GM19395 (cell line): ENCODE measurements around the gene BCR.

Source experiments
- ATAC-seq: cut with Tn5 transposase; IDR thresholded peaks from one replicate; pipeline ENCODE4 v1.9.1; 2021; ENCODE audit warnings: mild to moderate bottlenecking, moderate library complexity; ENCODE audit not compliant: unreplicated experiment

The BCR gene

GRCh38 chr22:23150762-23151161, 29.5 kb upstream of the BCR start:
- ATAC-seq = no peak

GRCh38 chr22:23151827-23152226, 28.5 kb upstream of the BCR start:
- no peak for ATAC-seq

- no peak for ATAC-seq
Observed at GRCh38 chr22:23152238-23153114, 27.8 kb upstream of the BCR start.

- ATAC-seq = no peak
Observed at GRCh38 chr22:23153994-23154393, 26.3 kb upstream of the BCR start.

GRCh38 chr22:23154461-23154860, 25.8 kb upstream of the BCR start:
- ATAC-seq = no peak

GRCh38 chr22:23155143-23155542, 25.2 kb upstream of the BCR start:
- ATAC-seq = no peak

GRCh38 chr22:23155831-23156230, 24.5 kb upstream of the BCR start:
- ATAC-seq = no peak

- no peak for ATAC-seq
Observed at GRCh38 chr22:23156286-23156685, 24.0 kb upstream of the BCR start.

GRCh38 chr22:23157560-23158515, 22.5 kb upstream of the BCR start:
- no peak for ATAC-seq

GRCh38 chr22:23158516-23159290, 21.6 kb upstream of the BCR start:
- ATAC-seq = no peak

GRCh38 chr22:23159291-23159630, 21.0 kb upstream of the BCR start:
- no peak for ATAC-seq

- no peak for ATAC-seq
Observed at GRCh38 chr22:23161029-23161428, 19.3 kb upstream of the BCR start.

- ATAC-seq = no peak
Observed at GRCh38 chr22:23161574-23161973, 18.7 kb upstream of the BCR start.

- no peak for ATAC-seq
Observed at GRCh38 chr22:23163665-23164064, 16.6 kb upstream of the BCR start.

- no peak for ATAC-seq
Observed at GRCh38 chr22:23164091-23164490, 16.2 kb upstream of the BCR start.

- ATAC-seq = no peak
Observed at GRCh38 chr22:23166042-23166831, 14.1 kb upstream of the BCR start.

- ATAC-seq = no peak
Observed at GRCh38 chr22:23166841-23167616, 13.3 kb upstream of the BCR start.

GRCh38 chr22:23168391-23169042, 11.8 kb upstream of the BCR start:
- ATAC-seq = no peak

GRCh38 chr22:23169043-23169406, 11.3 kb upstream of the BCR start:
- ATAC-seq = no peak
